Endothelial cell of umbilical vein (primary cell): ENCODE results near the gene TYRO3. TPM values are rescaled to one million over a fixed set of nuclear protein-coding genes. Genes with fewer than 3 reads are reported as not detected.

Source experiments
- BruUV-seq: library from RNA; stranded (reverse); fragments of 400-500 nt; replicated peaks from 2 replicates; lab custom pipeline; 2021; lab: Mats Ljungman, UMichigan
- CTCF ChIA-PET: fragments of 300-600, 350-600 bp; sonication (Branson Sonifier 250); formaldehyde crosslinking; loops from one replicate; lab custom pipeline; 2021; ENCODE audit warnings: antibody characterized with exemption, inconsistent platforms; lab: Charles Lee
- POLR2A ChIA-PET: fragments of 300-600, 350-600 bp; sonication (Branson Sonifier 250); formaldehyde crosslinking; loops from one replicate; lab custom pipeline; 2021; ENCODE audit warnings: antibody characterized with exemption, inconsistent platforms; lab: Charles Lee
- DNase-seq: peaks from one replicate; pipeline ENCODE4 v3.0.0-alpha.2; 2011; ENCODE audit warnings: low read depth, low spot score
- FAIRE-seq: peaks from 2 replicates; lab custom pipeline; 2011; peaks lifted over from hg19 to GRCh38; lab: Jason Lieb, UNC
- H2AFZ ChIP-seq: 2 replicates; pipeline ENCODE4 v1.6.0; 2012; ENCODE audit warnings: low read depth, low read length, control low read depth, inconsistent platforms
- H3K27ac ChIP-seq: 2 replicates; pipeline ENCODE4 v1.5.1; 2011; ENCODE audit warnings: low read depth, mild to moderate bottlenecking, control low read depth, low read length, moderate library complexity; ENCODE audit not compliant: insufficient read depth
- H3K27me3 ChIP-seq, 2 experiments: 2 replicates each; pipeline versions ENCODE4 v1.6.0 to v1.6.1; 2011; ENCODE audit warnings: low read length in 2 of 2, mixed read lengths in 1 of 2; ENCODE audit not compliant: control insufficient read depth in 2 of 2, insufficient read depth in 2 of 2
- H3K36me3 ChIP-seq, 2 experiments: 2 replicates in 1 of 2; 3 replicates in 1 of 2; pipeline ENCODE4 v1.5.1; 2011; ENCODE audit warnings: low read length in 2 of 2, mild to moderate bottlenecking in 1 of 2, moderate library complexity in 1 of 2; ENCODE audit not compliant: control insufficient read depth in 2 of 2, insufficient read depth in 2 of 2; ENCODE audit errors: extremely low read depth in 1 of 2
- H3K4me1 ChIP-seq: 3 replicates; pipeline ENCODE4 v1.5.1; 2011; ENCODE audit warnings: mild to moderate bottlenecking, low read length; ENCODE audit not compliant: control insufficient read depth, insufficient read depth; ENCODE audit errors: extremely low read depth
- H3K4me2 ChIP-seq: 2 replicates; pipeline ENCODE4 v1.6.1; 2011; ENCODE audit warnings: low read length, control low read depth, mixed read lengths; ENCODE audit not compliant: insufficient read depth
- H3K4me3 ChIP-seq, 3 experiments: fragments of 200-600 bp in 1 of 3; sonication (generic), shearing (Covaris generic) in 1 of 3; replicated peaks in 1 of 3; 2 replicates each; pipeline ENCODE4 v1.5.1; 2011 to 2016; ENCODE audit warnings: control low read depth in 3 of 3, low read length in 3 of 3, mild to moderate bottlenecking in 2 of 3, inconsistent platforms in 1 of 3, low read depth in 1 of 3, moderate library complexity in 1 of 3; ENCODE audit not compliant: insufficient read depth in 1 of 3
- H3K79me2 ChIP-seq: 2 replicates; pipeline ENCODE4 v1.6.0; 2012; ENCODE audit warnings: low read length, inconsistent platforms; ENCODE audit not compliant: control insufficient read depth, insufficient read depth
- H3K9ac ChIP-seq: replicated peaks from 2 replicates; pipeline ENCODE3; 2011; ENCODE audit warnings: low read length, control low read depth; ENCODE audit not compliant: insufficient read depth; ENCODE audit errors: extremely low read depth
- H3K9me1 ChIP-seq: replicated peaks from 3 replicates; pipeline ENCODE4 v1.6.0; 2011; ENCODE audit warnings: mild to moderate bottlenecking, low read length; ENCODE audit not compliant: control insufficient read depth, insufficient read depth; ENCODE audit errors: extremely low read depth
- H3K9me3 ChIP-seq: replicated peaks from 2 replicates; pipeline ENCODE4 v1.5.1; 2012; ENCODE audit warnings: low read length, inconsistent platforms; ENCODE audit not compliant: control insufficient read depth, insufficient read depth
- H4K20me1 ChIP-seq: replicated peaks from 2 replicates; pipeline ENCODE3; 2011; ENCODE audit warnings: mild to moderate bottlenecking, low read length; ENCODE audit not compliant: control insufficient read depth, insufficient read depth; ENCODE audit errors: extremely low read depth
- EZH2 ChIP-seq: IDR thresholded peaks from 2 replicates; pipeline ENCODE4 v1.6.1; 2012; ENCODE audit warnings: borderline replicate concordance, low read depth, mild to moderate bottlenecking, moderate library complexity, low read length, inconsistent platforms; ENCODE audit not compliant: severe bottlenecking
- FOS ChIP-seq: IDR thresholded peaks from 2 replicates; pipeline ENCODE4 v1.6.1; 2011; ENCODE audit warnings: mild to moderate bottlenecking, low read length, moderate library complexity, borderline replicate concordance; ENCODE audit not compliant: insufficient read depth
- GATA2 ChIP-seq: IDR thresholded peaks from 2 replicates; pipeline ENCODE4 v1.7.0; 2011; ENCODE audit warnings: low read depth, mild to moderate bottlenecking, moderate library complexity, mixed read lengths, low read length; ENCODE audit not compliant: insufficient read length, insufficient read depth
- JUN ChIP-seq: IDR thresholded peaks from 2 replicates; pipeline ENCODE4 v1.6.1; 2011; ENCODE audit warnings: borderline replicate concordance, low read depth; ENCODE audit not compliant: insufficient read length, insufficient read depth
- MYC ChIP-seq: IDR thresholded peaks from one replicate; pipeline ENCODE4 v1.6.1; 2011; ENCODE audit warnings: mild to moderate bottlenecking, low read depth, low read length
- POLR2A ChIP-seq: IDR thresholded peaks from 2 replicates; pipeline ENCODE4 v1.6.1; 2012; ENCODE audit warnings: low read depth, mild to moderate bottlenecking, control low read depth, low read length
- POLR2AphosphoS5 ChIP-seq: IDR thresholded peaks from 2 replicates; pipeline ENCODE4 v1.6.1; 2012; ENCODE audit warnings: low read depth, mild to moderate bottlenecking, control low read depth, low read length, moderate library complexity; ENCODE audit not compliant: insufficient read depth
- dilution Hi-C: fragments of 300-500 bp; cut with MboI; formaldehyde crosslinking; loops from one replicate; pipeline ENCODE4 v1.15.0; 2019; ENCODE audit warnings: low sequenced_read_pairs; ENCODE audit not compliant: extremely low pct_ligation_motif_present
- intact Hi-C: fragments of 100-400 bp; cut with micrococcal nuclease; formaldehyde crosslinking; loops from one replicate; pipeline ENCODE4 v1.10.0; 2022
- polyA plus RNA-seq, 4 experiments: library from polyadenylated mRNA; depleted of rRNA in 3 of 4; stranded (reverse) in 3 of 4; unstranded in 1 of 4; fragments of >200 nt; gene quantifications; 2 replicates each; pipeline versions ENCODE4 v1.2.1 to v1.2.3, GENCODE V29; 2011 to 2012; ENCODE audit warnings: missing spikeins in 1 of 4
- total RNA-seq: library from RNA; stranded (reverse); gene quantifications from 2 replicates; pipeline ENCODE4 v1.2.3, GENCODE V29; 2021
- TF ChIP-seq, protein P1 (sequence below), 2 donors: IDR thresholded peaks; 1 replicate in 1 of 2; 2 replicates in 1 of 2; pipeline ENCODE4 v1.5.1; 2011; ENCODE audit warnings: low read length in 2 of 2, mild to moderate bottlenecking in 2 of 2, moderate library complexity in 2 of 2, control low read depth in 1 of 2, inconsistent platforms in 1 of 2, low read depth in 1 of 2; ENCODE audit not compliant: insufficient read depth in 1 of 2; ENCODE audit errors: extremely low read depth in 1 of 2
- TF ChIP-seq, protein P2 (sequence below): IDR thresholded peaks from 2 replicates; pipeline ENCODE4 v1.6.1; 2011; ENCODE audit not compliant: insufficient read depth, insufficient read length

Gene TYRO3
- total and polyA plus RNA-seq, 2 donors (not counting 3 experiments of a cell fraction or from before 2014, with no cell fraction given), result 14.1 to 14.5 TPM

DNA sequence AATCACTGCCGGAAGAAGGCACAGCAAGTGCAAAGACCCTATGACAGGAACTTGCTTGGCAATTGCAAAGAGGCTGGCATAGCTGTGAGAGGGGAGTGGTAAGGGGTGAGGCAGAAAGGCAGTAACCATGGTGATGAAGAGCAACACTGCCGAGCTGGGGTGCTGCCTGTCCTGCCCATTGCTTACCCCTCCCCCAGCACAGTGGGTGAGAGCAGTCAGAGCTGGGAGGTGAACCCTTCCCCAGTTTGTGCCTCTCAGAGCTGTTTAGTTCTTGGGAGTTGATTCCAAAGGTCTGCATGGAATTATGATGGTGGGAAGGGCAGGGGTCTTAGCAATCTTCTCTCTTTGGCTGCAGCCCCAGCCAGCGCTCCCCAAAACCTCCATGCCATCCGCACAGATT lies 8.8 kb downstream of the TYRO3 start:
- Histone ChIP-seq H3K4me1 (no peaks in the 10 kb centered on the region), H3K9ac (no peak overlapping the region), H3K4me2 (no peak overlapping the region), H3K4me3 (no peak overlapping the region), H4K20me1 (no peaks in the 10 kb centered on the region), H2AFZ (no peak overlapping the region), H3K9me1 (no peaks in the 10 kb centered on the region), H3K36me3 (peaks cover 0 to 2% of the 10 kb centered on the region in 2 experiments), H3K27ac (no peak overlapping the region), H3K27me3 (no peaks in the 10 kb centered on the region), H3K9me3 (no peaks in the 10 kb centered on the region), H3K79me2 (no peaks in the 10 kb centered on the region)
- TF ChIP-seq, protein P1, sequence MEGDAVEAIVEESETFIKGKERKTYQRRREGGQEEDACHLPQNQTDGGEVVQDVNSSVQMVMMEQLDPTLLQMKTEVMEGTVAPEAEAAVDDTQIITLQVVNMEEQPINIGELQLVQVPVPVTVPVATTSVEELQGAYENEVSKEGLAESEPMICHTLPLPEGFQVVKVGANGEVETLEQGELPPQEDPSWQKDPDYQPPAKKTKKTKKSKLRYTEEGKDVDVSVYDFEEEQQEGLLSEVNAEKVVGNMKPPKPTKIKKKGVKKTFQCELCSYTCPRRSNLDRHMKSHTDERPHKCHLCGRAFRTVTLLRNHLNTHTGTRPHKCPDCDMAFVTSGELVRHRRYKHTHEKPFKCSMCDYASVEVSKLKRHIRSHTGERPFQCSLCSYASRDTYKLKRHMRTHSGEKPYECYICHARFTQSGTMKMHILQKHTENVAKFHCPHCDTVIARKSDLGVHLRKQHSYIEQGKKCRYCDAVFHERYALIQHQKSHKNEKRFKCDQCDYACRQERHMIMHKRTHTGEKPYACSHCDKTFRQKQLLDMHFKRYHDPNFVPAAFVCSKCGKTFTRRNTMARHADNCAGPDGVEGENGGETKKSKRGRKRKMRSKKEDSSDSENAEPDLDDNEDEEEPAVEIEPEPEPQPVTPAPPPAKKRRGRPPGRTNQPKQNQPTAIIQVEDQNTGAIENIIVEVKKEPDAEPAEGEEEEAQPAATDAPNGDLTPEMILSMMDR (IDR thresholded peaks at IDR 0.05; ENCODE audit: extremely low read depth in 1 of 2, insufficient read depth in 1 of 2, low read depth in 1 of 2, low read length in 2 of 2), result no peak
- no peak for TF ChIP-seq POLR2A
- TF ChIP-seq EZH2, result no peak
- TF ChIP-seq MYC, result no peak
- TF ChIP-seq POLR2AphosphoS5, result no peak
- TF ChIP-seq, protein P2, sequence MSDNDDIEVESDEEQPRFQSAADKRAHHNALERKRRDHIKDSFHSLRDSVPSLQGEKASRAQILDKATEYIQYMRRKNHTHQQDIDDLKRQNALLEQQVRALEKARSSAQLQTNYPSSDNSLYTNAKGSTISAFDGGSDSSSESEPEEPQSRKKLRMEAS, result no peak
- no peak for TF ChIP-seq FOS
- no peak for TF ChIP-seq JUN
- TF ChIP-seq GATA2, result no peak
- DNase-seq (no peak), FAIRE-seq (no peak)
- BruUV-seq, result no TSS peak
- dilution Hi-C loops (no loop called here), intact Hi-C loops (no loop called here)
- POLR2A ChIA-PET, result no interaction called here
- CTCF ChIA-PET, result interaction anchor here (1.7 to 3.9 kb wide), 3 partner anchors 11 to 36 kb away, joined by 4 to 16 read pairs (median 9); no protein-coding TSS in a partner anchor
